GM21528 (cell line): ENCODE measurements around the gene SPATA21.
A peak's percentile ranks its signal among the peaks of the same experiment; 100 is the strongest.

Source experiments
- ATAC-seq: cut with Tn5 transposase; IDR thresholded peaks from one replicate; pipeline ENCODE4 v1.9.1; 2021; ENCODE audit warnings: mild to moderate bottlenecking, moderate library complexity; ENCODE audit not compliant: unreplicated experiment, low FRiP score

SPATA21 gene

GRCh38 chr1:16354619-16355018 is 82.6 kb downstream of the SPATA21 start:
- ATAC-seq: no peak

- no peak for ATAC-seq
Observed at GRCh38 chr1:16352842-16353535, 84.2 kb downstream of the SPATA21 start.

DNA sequence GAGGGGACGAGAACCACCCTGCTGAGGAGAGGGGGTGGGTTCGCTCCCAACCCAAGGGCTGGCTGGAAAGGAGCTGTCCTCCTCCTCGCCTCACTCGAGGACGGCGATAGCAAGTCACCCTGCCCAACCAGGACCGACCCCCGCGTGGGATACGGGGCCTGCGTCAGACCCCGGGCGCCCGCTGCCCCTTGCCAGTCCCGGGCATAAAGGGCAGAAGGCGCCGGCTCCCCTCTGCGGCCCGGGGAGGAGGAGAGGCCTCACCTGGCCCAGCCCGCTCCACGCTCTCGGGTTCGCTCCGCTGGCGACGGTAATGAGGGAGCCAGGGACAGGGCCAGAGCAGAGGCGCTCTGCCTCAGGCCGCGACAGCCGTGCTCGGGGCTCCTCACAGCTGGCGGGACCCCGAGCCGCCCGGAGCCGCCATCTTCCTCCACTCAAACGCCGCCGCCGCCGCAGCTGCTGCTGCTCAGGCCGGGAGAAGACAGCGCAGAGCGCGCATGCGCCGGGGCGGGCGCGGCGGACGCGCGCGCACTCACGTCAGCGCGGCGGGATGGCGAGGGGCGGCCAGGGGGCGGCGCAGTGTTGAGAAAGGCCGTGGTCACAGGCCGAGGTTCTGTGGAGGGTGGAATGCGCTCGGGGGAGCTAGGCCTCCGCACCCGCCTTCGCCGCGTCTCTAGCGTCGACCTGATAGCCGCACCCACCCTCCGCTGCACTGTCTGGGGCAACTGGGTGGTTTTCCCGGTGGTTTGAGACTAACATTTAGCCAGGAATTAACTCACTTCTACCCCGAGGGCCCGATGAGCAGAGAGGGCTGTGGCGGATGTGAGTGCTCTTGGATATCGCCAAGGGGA is 85.0 kb downstream of the SPATA21 start, which contains the start of gene FBXO42:
Gene FBXO42, minus strand, starts transcription at position 487 of the 848 bp plus-strand sequence. CDS start 37,062 bp downstream, outside the sequence.
- peak; percentile 83 for ATAC-seq

- ATAC-seq: no peak
Observed at GRCh38 chr1:16351456-16351993, 85.7 kb downstream of the SPATA21 start.

DNA sequence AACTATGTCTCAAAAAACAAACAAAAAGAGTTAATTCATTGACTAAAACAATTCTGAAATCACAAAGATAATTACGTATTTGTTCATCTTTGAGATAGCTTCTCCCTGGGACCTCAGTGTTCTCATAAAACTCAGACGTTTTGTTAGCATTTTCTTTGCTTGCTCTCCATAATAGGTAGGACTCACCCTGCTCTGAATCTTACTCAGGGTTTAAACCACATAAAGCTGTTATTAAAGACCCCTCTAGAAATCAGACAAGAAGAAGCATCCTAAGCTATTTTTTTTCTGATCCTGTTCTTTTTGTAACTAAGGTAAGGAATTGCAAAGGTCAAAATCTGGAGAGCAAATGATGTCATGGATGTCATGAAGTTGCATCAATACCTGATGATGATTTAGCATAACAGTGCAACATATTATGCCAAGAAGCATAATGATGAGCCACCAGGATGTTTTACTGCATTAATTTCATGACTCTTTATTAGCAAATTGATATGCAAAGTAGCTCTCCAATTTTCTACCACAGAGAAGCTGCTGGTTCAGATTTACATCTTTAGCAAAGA is 87.3 kb downstream of the SPATA21 start:
- ATAC-seq: no peak
